Measurements from ENCODE around the gene BACE2.
"Not testable (repeated sequence)": the region's sequence is repeated elsewhere in the genome, so short reads cannot be mapped to it uniquely, and the experiment has no call there.

The BACE2 gene

DNA sequence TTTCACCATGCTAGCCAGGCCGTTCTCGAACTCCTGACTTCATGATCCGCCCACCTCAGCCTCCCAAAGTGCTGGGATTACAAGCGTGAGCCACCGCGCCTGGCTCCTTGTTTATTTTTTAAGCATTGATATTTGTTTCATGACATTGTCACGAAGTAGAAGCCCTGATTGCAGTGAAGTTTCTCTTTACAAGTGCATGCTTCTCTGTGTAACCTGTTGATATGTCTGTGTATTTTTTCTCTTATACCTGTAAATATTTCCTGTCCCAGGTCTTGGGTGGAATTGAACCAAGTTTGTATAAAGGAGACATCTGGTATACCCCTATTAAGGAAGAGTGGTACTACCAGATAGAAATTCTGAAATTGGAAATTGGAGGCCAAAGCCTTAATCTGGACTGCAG is 75.1 kb downstream of the BACE2 start:
- DNase-seq, result no peak

DNA sequence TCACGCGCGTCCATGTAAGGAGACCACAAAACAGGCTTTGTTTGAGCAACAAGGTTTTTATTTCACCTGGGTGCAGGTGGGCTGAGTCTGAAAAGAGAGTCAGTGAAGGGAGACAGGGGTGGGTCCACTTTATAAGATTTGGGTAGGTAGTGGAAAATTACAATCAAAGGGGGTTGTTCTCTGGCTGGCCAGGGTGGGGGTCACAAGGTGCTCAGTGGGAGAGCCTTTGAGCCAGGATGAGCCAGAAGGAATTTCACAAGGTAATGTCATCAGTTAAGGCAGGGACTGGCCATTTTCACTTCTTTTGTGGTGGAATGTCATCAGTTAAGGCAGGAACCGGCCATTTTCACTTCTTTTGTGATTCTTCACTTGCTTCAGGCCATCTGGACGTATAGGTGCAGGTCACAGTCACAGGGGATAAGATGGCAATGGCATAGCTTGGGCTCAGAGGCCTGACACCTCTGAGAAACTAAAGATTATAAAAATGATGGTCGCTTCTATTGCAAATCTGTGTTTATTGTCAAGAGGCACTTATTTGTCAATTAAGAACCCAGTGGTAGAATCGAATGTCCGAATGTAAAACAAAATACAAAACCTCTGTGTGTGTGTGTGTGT is 76.4 kb downstream of the BACE2 start:
- not testable (repeated sequence) for DNase-seq

DNA sequence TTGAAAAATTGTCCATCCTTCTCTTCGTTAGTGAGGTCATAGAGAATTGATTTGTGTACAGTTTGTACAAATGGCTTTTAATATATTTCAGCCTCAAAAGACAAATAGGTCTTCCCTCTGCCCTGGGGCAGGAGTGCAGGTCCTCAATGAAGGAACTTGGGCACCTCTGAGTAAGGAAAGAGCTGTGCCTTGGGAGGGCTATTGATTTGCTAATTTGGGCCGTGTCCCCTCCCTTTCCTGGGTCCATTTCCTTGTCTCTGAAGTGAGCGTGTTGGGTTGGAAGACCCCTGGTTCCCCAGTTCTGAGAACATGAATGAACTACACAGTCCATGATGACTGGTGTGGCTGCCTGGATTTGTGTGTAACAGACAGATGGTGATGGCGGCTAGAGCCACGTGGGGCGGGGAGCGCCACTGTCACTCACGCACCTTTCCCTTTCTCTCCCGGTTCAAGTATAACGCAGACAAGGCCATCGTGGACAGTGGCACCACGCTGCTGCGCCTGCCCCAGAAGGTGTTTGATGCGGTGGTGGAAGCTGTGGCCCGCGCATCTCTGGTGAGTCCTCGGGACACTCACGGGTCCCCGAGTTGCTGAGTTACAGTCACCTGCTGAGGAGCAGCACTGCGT is 77.7 kb downstream of the BACE2 start:
- no peak for DNase-seq

DNA sequence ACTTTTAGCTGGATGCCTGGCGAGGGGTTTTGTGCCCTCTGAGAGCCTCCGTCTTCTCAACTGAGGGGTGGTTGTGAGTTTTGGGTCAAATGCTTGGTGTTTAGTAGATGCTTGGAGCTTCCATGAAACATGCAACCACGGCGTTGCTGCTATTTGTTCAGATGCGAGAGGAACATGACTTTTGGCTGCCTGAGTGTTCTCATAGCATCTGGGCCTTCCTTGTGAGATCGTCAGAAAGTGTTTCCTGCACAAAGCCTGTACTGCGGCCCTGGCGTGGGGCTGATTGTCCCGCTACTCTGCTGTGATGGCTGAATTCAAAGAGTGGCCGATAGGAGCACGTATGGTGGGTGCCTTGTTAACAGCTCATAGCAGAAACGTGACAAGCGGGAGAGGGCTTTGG is 78.8 kb downstream of the BACE2 start:
- DNase-seq, result no peak

DNA sequence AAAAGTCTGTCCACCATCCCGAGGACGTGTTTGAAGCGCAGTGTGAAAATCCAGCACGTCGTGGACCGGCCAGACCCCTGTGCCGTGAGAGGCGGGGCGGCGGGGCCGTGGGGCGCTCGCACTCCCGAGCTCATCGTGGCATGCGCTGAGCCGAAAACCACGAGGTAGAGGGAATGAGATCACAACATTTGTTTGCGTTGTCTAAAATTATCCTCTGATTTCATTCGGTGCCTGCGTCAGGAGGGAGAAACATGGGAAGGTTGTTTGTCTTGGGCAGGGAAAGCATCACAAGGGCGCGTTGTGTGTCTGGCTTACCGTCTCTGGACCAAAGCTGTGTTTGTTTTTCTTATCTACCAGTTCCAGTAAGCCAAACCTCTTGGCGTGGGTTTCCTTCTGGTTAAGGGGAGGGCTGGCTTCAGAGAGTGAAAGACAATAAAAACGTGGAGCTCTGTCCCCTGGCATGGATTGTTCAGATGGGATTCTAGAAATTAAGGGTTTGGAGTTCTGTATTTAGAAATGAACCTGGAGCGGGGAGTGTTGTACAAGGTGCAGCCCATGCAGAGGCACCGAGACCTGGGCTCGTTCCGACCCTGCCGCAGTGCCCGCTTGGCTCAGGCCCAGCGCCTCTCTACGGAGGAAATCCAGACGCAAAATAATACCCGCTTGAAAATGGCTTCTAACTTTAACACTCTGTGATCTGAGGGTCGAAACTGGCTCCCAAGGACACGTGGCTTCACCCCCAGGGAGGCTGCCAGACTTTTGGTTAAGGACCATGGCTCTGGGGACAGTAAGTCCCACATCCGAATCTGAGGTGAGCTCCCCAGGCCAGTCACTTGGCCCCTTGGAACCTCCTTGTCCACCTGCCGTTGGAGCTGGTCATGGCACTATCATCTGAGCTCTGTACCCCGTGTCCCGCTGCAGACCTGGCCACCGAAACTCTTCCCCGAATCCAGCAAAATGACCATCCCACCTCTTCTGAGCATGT is 79.9 kb downstream of the BACE2 start:
- no peak for DNase-seq

DNA sequence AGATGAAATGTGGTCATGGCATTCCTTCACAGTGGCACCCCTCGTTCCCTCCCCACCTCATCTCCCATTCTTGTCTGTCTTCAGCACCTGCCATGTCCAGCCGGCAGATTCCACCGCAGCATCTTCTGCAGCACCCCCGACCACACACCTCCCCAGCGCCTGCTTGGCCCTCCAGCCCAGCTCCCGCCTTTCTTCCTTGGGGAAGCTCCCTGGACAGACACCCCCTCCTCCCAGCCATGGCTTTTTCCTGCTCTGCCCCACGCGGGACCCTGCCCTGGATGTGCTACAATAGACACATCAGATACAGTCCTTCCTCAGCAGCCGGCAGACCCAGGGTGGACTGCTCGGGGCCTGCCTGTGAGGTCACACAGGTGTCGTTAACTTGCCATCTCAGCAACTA is 81.5 kb downstream of the BACE2 start:
- DNase-seq, result no peak

DNA sequence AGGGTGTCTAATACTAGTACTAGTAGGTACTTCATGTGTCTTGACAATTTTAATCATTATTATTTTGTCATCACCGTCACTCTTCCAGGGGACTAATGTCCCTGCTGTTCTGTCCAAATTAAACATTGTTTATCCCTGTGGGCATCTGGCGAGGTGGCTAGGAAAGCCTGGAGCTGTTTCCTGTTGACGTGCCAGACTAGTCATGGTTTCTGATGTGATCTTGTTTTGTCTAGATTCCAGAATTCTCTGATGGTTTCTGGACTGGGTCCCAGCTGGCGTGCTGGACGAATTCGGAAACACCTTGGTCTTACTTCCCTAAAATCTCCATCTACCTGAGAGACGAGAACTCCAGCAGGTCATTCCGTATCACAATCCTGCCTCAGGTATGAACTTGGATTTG is 82.6 kb downstream of the BACE2 start:
- no peak for DNase-seq

DNA sequence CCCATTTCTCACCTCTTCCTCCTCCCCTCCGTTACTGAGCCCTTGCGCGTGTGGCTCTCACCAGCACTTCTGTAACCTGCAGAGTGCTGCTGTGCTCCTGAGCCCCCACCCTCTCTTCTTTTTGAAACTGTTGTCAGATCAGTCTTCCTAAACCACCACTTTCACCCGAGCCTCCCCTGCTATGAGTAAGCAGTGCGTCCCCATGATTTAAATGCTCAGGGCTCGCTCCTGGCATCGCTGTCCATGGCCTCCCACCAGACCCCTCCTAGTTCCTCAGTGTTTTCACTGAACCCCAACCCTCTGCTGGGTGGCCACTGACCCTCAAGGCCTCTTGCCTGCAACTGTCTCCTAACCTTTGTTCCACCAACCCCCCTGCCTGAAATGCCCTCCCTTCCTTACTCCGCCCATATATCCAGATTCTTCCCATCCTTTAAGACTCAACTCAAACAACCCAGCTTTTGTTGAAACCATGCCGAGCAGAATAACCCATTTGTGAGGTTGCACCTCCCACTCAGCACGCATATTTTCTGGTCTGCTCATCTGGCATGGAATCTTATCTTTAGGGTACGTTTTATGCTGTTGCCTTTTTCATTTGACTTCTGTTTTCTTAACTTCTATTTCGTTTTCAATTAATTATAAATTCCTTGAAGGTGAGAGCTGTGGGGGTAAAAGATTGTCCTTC is 84.1 kb downstream of the BACE2 start:
- no peak for DNase-seq

DNA sequence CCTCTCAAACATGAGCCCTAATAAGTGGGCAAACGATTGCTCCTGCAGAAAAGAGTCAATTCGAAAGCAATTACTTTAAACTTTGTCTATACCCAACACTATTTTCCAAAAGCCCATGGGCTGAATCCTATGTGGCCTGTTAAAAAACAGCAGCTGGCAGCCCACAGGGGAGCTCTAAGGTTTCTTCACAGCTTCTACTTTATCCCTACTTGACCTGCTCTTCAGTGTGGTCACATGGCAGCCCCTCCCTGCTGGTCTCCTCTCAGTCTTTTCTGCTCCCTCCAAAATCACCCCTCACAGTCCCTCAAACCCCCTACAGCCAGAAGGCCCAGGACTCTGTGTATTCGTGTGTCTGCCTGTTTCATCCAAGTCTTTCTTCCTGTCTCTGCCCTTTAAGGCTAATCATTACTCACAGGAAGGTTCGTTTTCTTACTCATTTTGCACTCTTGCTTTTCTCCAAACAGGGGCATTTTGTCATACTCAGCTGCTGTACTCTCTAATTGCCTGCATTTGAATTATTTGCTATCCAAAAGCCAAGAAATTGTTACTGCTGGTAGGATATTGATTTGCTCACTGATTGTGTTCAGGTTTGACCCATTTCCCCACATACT is 86.2 kb downstream of the BACE2 start:
- DNase-seq, result no peak

DNA sequence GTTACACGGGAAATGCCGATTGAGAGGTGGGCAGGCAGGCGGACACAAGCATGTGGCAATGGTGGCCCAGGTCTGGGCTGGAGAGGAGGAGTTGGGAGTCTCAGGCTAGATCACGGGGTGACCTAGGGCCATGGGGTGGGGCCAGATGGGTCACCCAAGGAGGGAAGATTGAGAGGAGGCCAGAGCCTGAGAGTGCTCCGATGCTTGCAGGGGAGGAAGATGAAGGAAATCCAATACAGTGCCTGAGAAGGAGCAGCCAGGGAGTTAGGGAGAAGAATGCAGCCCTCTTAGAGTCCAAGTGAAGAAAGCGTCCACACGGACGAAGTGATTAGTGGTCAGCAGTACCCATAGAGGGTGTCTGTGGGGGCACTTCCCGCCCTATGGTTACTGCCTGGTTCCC is 87.2 kb downstream of the BACE2 start:
- DNase-seq, result no peak

DNA sequence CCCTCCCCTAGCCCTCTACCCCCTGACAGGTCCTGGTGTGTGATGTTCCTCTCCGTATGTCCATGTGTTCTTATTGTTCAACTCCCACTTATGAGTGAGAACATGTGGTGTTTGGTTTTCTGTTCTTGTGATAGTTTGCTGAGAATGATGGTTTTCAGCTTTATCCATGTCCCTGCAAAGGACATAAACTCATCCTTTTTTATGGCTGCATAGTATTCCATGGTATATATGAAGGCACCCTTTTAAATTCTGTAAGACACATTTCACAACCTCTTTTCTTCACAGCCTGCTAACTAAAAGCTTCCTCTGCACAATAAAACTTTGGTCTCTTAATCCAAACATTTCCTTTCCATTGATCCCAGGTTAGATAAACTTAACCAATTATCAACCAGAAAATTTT is 88.3 kb downstream of the BACE2 start:
- DNase-seq, result not testable (repeated sequence)

DNA sequence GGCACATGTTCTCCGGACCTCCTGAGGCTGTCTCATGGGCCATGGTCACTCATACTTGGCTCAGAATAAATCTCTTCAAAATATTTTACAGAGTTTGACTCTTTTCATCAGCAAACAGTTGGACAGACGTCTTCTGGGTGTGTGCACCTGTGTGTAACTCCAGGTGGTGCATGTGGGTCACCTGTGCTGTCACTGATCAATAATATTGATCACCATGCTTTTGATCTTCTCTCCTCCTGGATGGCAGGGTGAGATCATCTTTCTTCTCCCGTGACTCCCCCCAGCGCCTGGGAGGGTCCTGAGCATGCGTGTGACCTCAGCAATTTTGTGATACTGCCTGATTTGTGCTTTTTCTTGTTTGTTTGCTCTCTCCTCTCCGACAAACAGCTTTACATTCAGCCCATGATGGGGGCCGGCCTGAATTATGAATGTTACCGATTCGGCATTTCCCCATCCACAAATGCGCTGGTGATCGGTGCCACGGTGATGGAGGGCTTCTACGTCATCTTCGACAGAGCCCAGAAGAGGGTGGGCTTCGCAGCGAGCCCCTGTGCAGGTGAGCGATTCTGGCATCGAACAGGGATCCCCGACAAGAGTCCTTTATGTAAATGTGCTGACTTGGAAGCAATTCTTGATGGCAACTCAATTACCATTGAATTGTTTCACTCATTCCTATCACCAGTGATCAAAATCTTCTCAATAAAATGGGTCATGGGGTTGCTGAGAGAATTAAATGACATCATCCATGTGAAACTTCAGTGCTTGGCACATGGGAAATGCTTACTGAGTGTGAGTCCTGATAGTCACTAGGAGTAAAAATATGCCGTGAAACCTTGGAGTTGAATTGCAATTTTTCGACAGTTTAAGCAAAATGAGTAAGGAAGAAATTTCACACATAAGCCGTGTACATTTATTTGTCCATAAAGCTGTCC is 89.1 kb downstream of the BACE2 start:
- DNase-seq, result no peak

DNA sequence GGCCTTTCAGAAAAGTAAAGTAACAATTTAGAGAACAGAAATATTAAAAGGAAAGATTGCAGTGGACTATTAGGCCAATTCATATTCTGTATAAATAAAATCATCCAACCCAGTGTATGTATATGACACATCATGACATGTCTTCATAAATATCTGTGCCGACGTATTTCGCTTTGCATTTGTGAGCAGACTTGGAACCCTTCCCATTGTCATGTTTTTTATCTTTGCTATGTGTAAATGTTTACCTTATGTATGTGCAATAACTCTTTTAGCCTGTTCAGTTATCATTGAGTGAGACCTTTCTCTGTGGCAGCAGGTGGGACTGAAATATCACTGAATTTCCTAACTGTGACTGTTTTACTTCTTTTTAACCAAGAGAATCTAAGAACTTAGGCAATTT is 90.7 kb downstream of the BACE2 start:
- DNase-seq, result no peak

DNA sequence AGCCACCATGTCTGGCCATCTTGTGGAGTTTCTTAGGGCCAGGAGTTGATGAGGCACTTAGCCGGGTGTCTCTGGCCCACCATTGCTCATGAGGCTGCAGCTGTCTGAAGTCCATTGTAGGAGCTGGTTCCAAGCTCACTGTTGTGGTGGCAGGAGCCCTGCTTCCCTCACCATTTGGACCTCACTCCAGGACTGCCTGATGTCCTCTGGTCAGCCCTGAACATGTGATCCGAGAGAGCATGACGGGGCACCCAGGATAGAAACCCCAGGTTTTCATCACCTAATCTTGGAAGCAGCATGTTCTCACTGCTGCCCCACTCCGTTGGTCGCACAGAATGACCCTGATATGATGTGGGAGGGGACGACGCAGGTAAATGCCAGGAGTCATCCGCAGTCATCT is 92.5 kb downstream of the BACE2 start:
- DNase-seq, result no peak

DNA sequence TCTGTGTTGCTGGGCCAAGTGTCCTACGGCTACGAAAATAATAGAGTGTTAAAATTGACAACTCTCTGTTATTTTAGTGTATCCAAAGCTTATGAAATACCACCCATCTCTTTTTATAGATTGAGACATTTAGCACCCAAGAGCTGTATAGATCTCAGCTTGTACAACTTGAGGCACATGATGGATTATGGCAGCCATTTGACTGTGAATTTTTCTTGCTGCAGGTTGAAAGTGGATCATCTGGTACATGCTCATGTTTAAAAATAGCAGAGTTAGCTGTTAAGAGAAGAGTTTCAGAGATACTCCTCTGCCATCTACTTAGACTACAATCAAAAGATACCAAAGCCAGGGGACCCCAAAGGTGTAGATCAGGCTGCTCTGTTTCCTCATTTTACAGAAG is 99.4 kb downstream of the BACE2 start:
- no peak for DNase-seq

DNA sequence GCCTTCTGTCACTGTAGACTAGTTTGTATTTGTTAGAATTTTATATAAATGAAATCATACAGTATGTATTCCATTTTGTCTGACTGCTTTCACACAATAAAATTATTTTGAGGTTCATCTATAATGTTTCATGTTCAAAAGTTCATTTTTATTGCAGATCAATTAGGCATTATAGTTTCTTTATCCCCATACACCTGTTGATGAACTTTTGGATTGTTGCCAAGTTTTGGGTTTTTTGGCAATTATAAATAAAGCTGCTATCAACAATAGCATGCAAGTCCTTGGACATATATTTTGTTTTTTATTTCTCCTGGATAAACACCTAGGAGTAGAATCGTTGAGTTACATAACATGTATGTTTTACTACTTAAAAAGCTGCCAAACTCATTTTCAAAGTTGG is 101.6 kb downstream of the BACE2 start:
- DNase-seq, result no peak

DNA sequence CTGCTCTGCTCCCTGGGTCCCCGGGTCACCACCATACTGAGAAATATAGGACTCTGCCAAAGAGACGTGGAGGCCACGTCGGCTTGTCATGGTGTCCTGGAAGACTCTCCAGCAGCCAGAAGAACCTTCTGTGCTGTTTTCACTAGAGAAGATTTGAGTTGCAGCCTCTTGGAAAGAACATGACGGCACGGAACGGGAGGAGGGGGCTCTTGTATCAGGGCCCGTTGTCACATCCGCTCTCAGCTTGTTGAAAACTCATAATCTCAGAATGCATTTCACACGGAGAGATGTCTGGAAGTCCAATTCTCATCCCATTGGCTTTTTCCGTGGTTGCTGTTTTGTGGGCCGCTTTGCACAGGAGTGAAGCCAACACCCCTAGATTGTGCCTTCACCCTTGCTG is 109.2 kb downstream of the BACE2 start:
- DNase-seq, result no peak

DNA sequence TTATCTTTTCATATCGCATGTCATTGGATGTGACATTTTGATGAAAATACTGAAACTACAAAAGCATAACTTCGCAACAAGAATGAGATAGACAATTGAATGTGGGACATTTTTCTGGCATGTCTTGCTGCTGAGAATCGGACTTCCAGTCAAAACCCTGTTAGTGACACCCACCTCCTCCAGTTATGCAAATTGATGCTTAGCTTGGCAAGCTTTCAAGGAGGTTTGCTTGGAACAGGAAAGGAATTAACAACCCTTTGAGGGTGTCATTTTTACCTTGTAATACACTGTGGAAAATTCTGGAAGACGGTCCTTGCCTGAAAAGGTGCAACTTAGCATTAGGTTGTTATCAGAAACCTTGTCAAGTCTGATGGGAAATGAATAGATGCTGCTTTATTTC is 109.9 kb downstream of the BACE2 start:
- no peak for DNase-seq

DNA sequence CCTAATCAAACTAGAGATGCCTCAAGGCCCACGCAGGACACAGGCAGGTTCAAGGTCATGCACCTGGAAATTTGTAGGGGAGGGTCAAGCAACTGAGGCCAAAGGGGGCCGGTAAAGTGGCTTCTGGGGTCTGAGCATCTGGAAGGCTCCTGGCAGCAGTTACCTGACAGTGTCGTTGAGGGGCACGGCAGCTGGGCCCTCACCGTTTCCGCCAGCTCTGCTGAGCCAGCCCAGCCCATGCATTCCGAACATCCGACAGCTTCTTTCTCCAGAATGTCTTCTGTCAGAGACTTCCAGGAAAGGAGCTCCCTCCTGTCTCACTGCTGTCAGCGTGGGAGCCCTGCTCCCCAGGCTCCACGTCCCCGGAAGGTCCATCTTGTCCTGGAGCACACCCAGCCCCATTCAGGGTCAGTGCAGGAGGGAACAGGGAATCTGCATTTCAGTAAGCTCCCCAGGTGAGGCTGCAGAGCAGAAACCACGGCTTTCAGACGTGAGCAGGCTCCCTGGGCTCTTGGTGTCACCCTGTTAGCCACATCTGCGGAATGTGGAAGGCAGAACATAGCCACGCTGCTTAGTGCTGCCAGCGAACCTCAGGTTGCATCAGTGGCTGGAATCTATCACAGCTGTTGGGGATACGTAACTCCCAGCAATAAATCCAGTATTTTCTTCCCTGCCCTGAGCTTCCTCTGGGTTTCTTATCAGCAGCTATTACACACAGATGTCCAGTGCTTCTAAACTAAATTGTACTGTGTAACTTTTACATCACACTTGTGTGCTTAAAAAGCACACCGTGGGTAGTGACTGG is 112.4 kb downstream of the BACE2 start:
- no peak for DNase-seq

DNA sequence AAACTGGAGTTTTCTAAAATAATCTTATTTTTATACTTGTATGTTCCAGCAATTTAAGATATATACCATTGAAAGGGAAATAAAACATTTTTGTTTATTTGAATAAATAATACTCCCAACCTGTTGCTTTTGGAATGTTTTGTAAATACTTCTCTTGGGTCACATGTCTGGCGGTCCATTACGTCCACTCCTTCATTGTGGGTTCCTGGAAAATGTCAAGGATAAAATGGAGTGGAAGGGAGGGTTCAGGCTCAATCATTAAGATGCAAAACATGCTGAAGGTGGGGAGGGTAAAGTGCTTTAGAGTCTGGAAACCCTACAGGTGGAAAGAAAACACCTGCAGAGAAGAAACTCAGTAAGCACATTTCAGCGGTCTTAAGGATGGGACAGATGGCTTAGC is 114.5 kb downstream of the BACE2 start:
- no peak for DNase-seq

Measured in amniotic stem cell (primary cell).